Erythroblast (primary cell): ENCODE measurements around the gene PARD3.

Experiments used
- GATA1 ChIP-seq: IDR thresholded peaks from 2 replicates; pipeline ENCODE4 v1.6.1; 2011; ENCODE audit warnings: low read depth, mild to moderate bottlenecking, control low read depth, low read length, moderate library complexity
- POLR2A ChIP-seq: IDR thresholded peaks from 2 replicates; pipeline ENCODE4 v1.6.1; 2011; ENCODE audit warnings: mild to moderate bottlenecking, low read length

- TF ChIP-seq POLR2A (no peak), GATA1 (no peak)
Observed at GRCh38 chr10:34198953-34199352, 616.1 kb downstream of the PARD3 start.
